COLO829 (cell line): Measurements from ENCODE around the gene DEAF1.

ENCODE experiments used
- DNase-seq: peaks from one replicate; pipeline ENCODE4 v3.0.0; 2012; ENCODE audit warnings: low spot score

The DEAF1 gene

DNA sequence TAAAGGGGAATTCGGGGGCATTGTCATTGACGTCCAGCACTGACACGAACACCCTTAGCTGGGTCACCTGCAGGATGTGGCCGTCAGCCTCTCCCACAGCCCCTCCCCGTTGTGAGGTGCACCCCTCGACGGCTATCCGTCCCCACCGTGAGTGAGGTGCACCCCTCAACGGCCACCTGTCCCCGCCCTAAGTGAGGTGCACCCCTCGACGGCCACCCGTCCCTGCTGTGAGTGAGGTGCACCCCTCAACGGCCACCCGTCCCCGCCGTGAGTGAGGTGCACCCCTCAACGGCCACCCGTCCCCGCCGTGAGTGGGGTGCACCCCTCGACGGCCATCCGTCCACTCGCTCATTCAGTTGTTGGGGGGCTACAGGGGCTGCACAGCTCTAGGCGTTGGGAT is 73.2 kb downstream of the DEAF1 start:
- no peak for DNase-seq

DNA sequence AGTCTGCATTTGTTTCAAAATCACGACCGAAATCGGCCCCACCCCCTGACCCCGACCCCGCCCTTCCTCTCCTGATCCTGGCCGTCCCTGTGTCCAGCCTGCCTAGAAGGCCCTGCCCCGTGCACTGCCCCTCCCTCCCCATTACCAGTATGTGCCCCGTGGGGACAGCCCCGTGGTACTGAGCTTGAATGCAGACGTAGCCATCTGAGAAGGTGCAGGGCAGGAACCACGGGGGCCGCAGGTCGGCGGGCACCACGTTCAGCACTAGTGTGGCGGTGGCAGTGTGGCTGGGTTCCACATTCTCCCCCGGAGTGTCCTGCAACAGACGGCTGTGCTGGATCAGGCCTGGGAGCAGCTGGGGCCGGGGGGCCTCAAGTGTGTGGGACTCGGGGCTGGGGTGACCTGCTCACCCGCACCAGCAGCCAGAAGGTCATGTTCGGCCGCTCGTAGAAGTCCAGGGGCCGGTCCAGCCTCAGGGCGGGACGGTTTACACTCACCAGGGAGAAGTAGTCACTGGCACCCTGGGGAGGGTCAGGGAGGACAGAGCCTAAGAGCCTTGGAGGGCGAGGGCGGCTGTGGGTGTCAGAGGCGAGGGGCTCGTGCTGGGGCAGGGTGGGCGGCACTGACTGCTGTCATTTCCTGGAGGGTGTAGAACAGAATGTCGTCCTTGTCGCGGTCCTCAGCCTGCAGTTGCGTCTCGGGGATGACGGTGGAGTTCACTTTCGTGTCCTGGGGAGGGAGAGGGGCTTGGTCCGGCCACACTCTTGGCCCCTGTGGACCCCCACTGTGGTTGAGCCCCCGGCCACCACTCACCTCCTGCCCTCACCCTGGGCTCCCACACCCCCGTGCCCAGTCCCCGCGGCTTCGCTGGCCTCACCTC is 73.8 kb downstream of the DEAF1 start:
- no peak for DNase-seq

DNA sequence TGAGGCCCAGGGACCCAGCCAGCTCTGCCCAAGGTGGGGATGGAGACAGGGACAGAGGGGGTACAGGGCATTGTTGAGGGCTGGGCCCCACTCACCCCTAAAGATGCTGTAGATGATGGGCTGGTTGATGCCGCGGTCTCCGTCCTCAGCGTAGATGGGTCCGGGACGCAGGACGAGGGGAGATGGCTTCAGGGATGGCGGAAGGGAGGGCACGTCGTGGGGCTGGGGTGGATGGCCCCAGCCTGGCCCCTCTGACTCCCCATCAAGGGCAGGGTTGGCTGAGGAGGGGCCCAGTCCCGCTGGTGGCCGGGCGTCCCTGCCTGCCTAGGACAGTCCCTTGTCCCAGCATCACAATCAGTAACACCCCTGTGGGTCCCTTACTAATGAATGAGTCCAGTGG is 74.8 kb downstream of the DEAF1 start:
- no peak for DNase-seq

DNA sequence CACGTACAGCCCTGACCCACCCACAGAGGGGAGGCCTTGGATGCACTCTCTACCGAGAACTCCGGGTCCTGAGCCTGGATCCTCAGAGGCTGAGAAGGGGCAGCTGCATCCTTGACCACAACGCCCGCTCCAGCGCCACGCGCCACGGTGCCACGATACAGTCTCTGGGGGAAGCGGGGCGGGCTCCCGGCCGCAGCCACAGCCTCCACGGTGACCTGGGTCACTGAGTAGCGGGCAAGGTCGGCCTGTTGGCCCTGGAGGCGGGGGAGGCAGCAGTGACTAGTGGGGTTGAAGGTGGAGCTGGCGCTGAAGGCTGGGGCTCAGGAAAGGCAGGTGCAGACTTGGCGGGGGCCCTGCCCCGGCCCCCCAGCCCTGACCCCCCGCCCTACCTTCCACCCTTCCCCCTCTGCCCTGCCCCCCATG is 75.4 kb downstream of the DEAF1 start:
- no peak for DNase-seq

DNA sequence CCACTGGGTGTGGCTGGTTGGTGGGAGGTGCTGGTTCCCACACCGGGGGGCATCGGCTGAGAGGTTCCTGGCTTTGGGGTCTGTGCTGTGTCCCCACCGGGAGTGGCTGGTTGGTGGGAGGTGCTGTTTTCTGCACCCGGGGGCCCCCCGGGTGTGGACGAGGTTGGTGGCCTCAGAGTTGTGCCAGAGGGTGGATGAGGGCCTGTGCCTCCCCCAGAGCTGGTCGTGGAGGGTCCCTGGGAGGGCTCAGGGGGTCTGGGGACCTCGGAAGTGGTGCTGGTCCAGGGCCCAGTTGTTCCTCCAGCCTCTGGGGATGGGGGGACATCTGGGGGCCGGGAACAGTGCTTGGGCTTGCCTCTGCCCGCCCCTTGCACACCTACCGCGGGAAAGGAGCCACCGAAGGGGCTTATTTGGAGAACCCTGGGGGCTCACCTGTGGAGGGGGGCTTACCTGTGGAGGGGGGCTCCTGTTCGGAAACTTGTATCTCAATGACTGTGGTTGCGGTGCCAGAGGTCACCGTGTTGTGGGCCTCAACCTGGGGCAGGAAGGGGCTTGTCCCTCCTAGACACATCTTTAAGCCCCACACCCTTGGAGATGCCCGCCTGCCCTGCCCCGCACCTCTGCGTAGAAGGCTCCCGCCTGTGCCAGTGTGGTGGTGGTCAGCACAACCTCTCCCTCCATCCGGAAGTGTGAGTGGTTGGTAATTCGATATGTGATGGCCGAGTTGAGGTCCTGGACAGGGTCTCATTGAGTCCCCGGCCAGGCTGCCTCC is 76.0 kb downstream of the DEAF1 start:
- DNase-seq, result no peak

DNA sequence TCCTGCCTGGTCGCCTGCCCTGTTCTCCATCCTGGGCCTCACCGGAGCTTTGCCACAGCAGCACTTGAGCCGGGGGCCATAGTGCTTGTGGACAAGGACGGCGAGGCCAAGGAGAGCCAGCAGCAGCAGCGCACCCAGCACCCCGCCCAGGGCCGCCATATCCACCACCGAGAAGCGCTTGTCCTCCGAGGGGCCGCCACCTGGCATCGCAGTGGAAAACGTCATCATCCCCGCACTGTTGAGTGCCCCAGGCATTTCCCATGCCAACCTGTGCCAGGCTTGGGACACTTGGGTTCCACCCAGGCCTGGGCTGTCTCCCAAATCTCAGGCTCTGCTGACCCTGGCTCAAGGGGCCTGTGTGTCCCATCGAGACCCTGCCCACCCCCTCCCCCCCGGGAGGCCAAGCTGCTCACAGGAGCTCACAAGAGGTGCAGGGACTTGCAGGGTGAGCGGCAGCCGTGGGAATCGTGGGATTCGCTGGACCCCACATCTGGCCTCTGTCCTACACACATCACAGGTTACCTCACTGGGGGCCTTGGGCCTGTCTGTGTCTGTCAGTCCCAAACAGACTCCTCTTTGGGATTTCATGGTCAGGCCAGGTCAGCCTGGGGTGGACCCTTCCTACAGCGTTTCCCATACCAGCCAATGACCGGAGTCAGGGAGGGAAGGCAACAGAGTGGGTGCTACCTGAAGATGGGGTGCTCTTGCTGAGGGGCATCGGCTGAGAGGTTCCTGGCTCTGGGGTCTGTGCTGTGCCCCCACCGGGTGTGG is 76.9 kb downstream of the DEAF1 start:
- DNase-seq, result no peak

DNA sequence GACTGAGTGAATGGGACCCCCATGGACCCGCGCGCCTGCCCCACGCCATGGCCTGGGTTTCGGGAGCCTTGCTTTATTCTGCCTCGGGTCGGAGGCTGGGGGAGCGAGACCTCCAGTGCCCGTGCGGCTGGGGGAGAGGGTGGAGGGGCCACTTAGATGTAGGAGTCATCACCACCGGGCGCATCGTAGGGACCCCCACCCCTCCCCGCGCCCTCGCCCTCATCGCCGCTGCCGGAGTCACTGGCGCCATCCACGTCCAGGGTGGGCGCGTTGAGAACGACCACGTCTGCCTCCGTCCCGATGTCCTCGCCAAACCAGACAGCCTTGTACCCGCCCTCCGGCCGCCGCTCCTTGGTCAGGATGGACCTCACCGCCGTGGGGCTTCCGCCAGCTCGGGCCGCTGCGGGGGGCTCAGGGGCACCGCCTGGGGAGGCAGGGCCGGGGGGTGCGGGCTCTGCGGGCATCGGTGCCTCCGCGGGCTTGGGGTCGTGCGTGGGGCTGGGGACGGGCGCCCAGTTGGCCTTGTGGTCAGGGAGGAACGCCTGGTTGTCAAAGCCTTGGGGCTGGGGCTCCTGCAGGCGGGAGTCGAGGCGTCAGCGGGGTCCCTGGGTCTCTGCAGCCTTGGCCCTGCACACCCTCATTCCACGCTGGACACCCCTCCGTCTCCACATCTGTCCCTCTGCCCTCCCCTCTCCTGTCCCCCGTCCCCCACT is 77.7 kb downstream of the DEAF1 start:
- no peak for DNase-seq

DNA sequence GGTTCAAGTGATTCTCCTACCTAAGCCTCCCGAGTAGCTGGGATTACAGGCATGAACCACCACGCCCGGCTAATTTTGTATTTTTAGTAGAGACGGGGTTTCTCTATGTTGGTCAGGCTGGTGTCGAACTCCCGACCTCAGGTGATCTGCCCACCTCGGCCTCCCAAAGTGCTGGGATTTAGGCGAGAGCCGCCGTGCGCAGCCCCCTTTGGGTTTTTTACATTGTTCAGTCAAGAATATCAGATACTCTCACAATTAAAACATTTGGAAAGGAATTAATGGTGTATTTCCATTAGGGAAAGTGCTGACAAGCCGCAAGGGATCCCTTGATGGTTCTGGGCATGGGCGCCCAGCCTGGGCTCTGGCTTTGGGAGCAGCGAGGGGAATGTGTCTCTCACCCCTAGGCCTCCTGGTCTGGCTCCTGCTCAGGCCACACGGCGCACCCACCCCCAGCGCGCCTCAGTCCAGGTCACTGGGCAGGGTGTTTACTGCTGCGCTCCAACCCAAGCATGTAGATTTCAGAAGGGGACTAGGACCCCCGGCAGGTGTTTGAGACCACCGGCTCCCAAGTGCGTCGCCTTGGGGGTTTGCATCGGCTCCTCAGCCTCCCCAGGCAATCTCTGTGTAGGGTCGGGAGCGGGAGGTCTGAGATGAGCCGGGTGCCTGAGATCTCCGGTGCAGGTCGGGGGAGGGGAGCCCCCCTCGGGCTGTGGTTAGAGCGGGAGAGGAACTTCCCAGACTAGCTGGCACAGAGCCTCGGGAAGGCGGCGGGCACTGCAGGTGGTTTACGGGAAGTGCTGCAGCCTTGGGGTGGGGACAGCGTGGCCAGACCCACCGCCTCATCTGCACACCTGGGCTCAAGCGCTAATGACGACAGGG is 78.5 kb downstream of the DEAF1 start:
- no peak for DNase-seq

DNA sequence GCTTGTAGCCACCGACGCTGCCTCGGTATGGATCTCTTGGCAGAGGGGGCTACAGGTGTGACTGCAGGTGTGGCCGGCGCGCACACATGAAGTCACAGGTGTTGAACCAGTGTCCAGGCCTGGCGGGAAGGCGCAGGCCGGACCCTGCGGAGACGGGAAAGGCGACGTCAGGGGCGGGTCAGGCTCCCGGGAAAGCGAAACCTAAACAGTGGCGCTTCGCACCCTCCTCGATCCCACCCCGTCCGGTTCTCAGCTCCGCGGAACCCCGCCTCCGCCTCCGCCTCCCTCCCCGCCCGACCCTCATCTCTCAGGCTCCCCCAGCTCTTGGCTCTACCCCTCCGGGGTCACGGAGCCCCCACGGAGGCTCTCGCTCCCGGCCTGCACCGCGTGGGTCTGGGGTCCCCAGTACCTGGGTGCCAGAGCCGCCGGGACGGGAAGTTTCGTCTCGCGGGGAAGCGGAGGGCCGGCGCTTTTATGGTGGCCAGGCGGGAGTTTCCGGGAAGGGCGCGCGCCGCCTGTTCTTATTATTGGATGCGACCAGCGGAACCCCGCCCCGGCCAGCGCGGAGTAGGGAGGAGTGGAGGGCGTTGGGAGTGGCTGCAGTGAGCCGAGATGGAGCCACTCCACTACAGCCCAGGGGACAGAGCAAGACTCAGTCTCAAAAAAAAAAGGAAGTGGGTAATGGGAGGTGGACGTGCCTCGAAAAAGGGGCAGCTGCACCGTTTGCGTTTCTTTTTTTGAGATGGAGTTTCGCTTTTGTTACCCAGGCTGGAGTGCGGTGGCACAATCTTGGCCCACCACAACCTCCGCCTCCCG is 79.3 kb downstream of the DEAF1 start, which contains the start of gene IRF7:
Gene IRF7 (minus strand): TSS at position 447 of the 816 bp plus-strand sequence. CDS start 586 bp downstream, outside the sequence.
- DNase-seq, result peak; percentile 88

DNA sequence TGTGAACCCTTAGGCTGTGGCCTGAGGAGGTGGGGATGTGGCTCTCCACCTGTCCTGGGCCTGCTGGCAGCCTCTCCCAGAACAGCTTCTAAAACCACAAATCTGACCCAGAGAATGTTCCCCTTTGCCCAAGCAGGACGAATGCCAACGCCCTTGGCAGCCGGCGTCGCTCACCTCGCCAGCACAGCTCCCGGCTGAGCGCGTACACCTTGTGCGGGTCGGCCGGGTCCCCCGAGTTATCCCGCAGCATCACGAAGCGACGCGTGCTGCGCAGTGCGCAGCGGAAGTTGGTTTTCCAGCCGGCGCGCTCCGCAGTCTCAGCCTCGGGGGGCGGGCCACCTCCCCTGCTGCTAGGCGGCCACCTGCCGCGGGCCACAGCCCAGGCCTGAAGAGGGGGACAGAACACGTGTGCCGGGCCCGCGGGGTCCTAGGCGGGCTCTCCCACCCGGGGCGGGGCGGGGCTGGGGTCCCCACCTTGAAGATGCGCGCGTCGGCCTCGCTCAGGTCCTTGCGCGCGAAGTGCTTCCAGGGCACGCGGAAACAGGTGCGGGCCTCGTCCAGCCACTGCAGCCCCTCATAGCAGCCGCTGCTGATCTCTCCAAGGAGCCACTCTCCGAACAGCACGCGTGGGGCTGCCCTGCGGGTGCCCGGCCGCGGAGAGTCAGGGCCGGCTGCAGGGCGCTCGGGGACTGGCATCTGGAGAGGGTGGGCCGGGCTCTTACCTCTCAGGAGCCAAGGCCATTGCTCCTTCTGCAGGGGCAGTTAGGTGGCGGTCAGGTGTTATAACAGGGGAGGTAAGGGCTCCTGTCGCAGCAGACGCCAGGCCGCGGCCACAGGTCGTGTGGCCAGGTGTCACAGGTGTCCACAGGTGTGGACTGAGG is 80.2 kb downstream of the DEAF1 start:
- DNase-seq, result no peak

DNA sequence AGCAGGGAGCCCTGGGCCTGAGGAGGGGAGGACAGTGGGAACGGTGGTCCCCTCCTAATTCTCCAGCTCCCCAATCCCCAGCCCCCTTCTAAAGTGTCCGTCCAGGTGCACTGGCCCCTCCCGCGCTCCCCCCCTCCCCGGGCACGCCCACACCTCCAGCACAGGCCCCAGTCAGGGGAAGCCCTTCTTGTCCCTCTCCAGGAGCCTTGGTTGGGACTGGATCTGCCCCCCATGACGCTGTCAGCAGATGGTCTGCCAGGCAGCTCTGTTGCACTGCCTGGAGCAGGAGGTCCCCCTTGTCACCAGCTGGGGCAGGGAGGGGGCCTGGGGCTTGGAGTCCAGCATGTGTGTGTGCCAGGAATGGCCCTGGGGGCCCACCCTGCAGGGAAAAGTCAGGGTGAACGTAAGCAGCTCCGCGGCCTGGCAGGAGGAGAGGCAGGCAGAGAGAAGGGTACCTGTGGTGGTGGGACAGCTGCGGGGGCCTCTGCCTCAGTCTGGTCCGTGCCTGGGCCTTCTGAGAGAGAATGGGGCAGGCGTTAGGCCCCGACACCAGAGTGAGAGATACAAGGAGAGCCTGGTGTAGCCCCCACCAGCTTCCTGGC is 80.9 kb downstream of the DEAF1 start:
- DNase-seq, result no peak

DNA sequence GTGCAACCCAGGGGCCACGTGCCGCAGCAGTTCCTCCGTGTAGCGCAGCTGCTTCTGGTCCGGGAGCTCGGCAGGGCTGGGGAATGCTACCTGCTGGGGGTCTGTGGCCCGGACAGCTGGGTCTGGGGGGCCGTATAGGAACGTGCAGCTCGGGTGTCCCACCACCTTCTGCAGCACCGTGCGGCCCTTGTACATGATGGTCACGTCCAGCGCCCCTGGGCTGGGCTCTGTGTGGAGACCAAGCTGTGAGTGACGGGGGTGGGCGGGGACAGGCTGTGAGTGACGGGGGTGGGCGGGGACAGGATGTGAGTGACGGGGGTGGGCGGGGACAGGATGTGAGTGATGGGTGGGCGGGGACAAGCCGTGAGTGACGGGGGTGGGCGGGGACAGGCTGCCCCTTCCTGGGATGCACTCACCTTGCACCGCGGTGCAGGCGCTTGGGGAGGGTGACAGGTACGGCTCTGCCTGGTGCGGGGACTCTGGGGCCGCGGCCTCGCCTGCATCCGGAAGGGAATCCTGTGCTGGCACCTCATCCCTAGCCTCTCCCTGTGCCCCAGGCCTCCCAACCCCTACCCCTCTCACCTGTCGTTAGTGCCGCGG is 81.6 kb downstream of the DEAF1 start:
- peak; percentile 60 for DNase-seq

DNA sequence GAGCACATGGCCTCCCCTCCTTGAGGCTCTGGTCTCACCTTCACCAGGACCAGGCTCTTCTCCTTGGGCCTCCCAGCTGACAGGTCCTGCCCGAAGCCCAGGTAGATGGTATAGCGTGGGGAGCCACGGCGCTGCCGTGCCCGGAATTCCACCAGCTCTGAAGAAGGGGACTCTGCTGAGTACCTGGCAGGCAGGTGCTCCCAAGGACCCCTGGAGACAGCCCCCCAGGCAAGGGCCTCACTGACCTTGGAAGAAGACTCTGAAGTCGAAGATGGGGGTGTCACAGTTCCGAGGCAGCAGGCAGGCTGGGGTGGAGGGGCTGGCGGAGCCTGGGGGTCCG is 82.1 kb downstream of the DEAF1 start:
- no peak for DNase-seq

DNA sequence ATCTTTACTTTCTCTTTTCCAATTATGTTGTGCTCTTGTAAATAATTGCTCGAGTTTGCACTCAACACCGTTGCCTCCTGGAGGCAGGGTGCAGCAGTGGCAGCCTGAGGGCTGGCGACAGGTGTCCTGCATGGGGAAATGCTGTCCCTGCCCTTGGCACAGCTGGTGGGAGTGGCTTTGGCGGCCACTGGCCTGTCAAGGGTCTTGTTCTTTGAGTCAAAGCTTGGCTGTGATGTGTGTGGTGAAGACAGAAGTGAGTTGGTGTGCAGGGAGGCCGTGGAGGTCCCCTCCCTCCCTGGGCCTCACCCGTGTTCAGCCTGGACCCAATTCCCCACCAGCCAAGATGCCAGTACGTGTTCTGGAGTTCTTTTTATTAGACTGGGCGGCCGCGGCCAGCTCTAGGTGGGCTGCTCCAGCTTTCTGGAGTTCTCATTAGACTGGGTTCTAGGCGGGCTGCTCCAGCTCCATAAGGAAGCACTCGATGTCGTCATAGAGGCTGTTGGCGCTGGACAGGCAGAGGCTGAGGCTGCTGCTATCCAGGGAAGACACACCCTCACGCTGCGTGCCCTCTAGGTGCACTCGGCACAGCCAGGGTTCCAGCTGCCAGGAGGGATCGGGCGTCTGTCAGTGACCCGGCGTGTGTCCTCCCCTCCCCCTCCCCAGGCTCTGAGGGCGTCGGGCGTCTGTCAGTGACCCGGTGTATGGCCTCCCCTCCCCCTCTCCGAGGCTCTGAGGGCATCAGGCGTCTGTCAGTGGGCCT is 82.6 kb downstream of the DEAF1 start:
- no peak for DNase-seq

DNA sequence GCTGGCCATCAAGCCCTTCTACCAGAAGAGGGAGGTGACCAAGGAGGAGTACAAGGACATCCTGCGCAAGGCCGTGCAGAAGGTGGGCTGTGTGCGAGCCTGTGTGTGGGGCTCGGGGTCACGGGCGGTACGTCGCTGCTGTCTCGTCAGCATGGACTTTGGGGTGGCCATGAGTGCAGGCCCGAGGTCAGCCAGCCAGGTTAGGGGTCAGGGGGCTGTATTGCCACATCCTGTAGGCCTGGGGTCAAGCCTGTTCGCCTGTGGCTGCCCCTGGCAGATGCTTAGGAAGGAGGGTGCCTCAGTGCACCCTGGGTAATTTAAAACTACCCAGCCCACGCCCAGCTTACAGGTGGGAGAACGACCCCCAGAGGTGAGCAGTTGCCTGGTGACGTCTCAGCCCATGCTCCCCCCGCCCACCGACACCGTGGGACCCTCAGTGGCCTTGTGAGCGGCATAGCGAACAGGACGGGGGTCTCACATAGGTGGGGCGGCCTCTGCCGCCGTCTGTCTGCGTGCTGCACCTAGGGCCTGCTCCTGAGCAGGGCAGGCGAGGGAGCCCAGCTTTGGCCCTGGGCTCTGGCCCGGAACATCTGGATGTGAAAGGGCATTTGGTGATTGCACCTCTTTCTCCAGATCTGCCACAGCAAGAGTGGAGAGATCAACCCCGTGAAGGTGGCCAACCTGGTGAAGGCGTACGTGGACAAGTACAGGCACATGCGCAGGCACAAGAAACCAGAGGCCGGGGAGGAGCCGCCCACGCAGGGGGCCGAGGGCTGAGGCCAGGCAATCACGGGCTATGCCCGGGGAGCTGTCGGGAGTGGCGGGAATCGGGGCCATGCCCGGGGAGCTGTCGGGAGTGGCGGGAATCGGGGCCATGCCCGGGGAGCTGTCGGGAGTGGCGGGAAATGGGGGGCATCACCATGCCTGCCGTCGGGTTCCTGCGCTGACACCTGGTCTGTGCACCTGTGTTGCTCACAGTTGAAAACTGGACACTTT is 83.7 kb downstream of the DEAF1 start:
- DNase-seq, result no peak

DNA sequence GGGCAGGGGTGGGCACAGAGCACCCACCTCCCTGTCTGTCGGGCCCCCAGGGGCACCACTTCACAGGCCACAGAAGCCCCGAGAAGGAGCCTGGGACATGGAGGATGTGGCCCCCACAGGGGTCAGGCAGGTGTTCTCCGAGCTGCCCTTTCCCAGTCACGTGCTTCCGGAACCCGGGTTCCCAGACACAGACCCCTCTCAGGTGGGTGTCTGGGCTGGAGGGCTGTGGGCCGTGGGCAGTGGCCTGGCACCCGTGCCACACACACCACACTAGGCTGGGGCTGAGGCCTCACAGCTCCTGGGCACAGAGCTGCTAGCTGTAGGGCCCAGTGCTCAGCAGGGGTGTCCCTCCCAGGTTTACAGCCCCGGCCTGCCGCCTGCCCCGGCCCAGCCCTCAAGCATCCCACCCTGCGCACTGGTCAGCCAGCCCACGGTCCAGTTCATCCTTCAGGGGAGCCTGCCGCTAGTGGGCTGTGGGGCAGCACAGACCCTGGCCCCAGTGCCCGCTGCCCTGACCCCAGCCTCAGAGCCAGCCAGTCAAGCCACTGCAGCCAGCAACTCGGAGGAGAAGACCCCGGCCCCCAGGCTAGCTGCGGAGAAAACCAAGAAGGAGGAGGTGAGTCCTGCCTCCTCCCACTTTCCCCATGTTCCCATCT is 84.7 kb downstream of the DEAF1 start:
- DNase-seq, result no peak
